Osteocyte (in vitro differentiated cells): ENCODE data around the gene ZNF221. TPM values are rescaled to one million over a fixed set of nuclear protein-coding genes. Genes with fewer than 3 reads are reported as not detected.

Source experiments
- total RNA-seq: library from RNA; stranded (reverse); gene quantifications from 2 replicates; pipeline ENCODE4 v1.2.1, GENCODE V29; 2021

ZNF221 gene
- total RNA-seq, 1 donor from 2014 or later = 11.4 TPM

Other genes starting within 250 kb of the ZNF221 start
- not detected in 2 replicates for gene IRGC, start 235.2 kb upstream of the ZNF221 start, total RNA-seq
- 64.9 and 71.0 TPM in 2 replicates for gene SMG9, start 196.3 kb upstream of the ZNF221 start, total RNA-seq
- gene KCNN4, start 170.3 kb upstream of the ZNF221 start, total RNA-seq = 0.64 and 1.5 TPM in 2 replicates
- not detected in 2 replicates for gene LYPD5, start 148.8 kb upstream of the ZNF221 start, total RNA-seq
- gene ZNF283, start 123.9 kb upstream of the ZNF221 start, total RNA-seq = 9.8 and 11.5 TPM in 2 replicates
- gene ZNF404, start 67.3 kb upstream of the ZNF221 start, total RNA-seq = 6.5 and 6.6 TPM in 2 replicates
- gene ZNF45, start 15.9 kb upstream of the ZNF221 start, total RNA-seq = 19.9 and 20.6 TPM in 2 replicates
- gene ZNF155, start 33.0 kb downstream of the ZNF221 start, total RNA-seq = 8.1 and 8.9 TPM in 2 replicates
- 4.1 and 5.3 TPM in 2 replicates for gene ZNF230, start 51.7 kb downstream of the ZNF221 start, total RNA-seq
- gene ZNF222, start 74.2 kb downstream of the ZNF221 start, total RNA-seq = 6.1 and 6.5 TPM in 2 replicates
- gene ZNF223, start 100.8 kb downstream of the ZNF221 start, total RNA-seq = 5.3 and 8.5 TPM in 2 replicates
- gene ZNF284, start 120.9 kb downstream of the ZNF221 start, total RNA-seq = 3.8 and 4.9 TPM in 2 replicates
- gene ZNF224, start 143.1 kb downstream of the ZNF221 start, total RNA-seq = 29.6 and 30.2 TPM in 2 replicates
- 6.1 and 7.9 TPM in 2 replicates for gene ZNF225, start 162.2 kb downstream of the ZNF221 start, total RNA-seq
- 17.4 and 19.3 TPM in 2 replicates for gene ZNF234, start 190.3 kb downstream of the ZNF221 start, total RNA-seq
- gene ZNF226, start 213.9 kb downstream of the ZNF221 start, total RNA-seq = 28.8 TPM in 2 replicates